Right lobe of liver (tissue), 6 donors: Measurements from ENCODE around the gene ANKRD9. TPM values are rescaled to one million over a fixed set of nuclear protein-coding genes. Genes with fewer than 3 reads are reported as not detected.

Experiments used
- ATAC-seq, 4 donors: fragments of 200-7000 bp; cut with Tn5 transposase; one replicate each; pipeline ENCODE4 v1.9.1; 2020; ENCODE audit warnings: mild to moderate bottlenecking in 4 of 4, moderate library complexity in 4 of 4
- DNase-seq, 3 donors: peaks; one replicate each; pipeline ENCODE4 v3.0.0-alpha.2; 2020
- H3K27ac ChIP-seq, 3 donors: fragments of 200-600 bp; one replicate each; pipeline ENCODE4 v1.8.0; 2022
- H3K27me3 ChIP-seq, 2 donors: fragments of 200-600 bp; one replicate each; pipeline ENCODE4 v1.8.0; 2022
- H3K36me3 ChIP-seq, 4 donors: fragments of 200-600 bp; sonication (generic) in 1 of 4; one replicate each; pipeline versions ENCODE4 v1.5.1 to v1.8.0; 2017 to 2022; ENCODE audit warnings: control low read depth in 1 of 4
- H3K4me1 ChIP-seq, 4 donors: fragments of 200-600 bp; sonication (generic) in 1 of 4; one replicate each; pipeline versions ENCODE4 v1.5.1 to v1.8.0; 2017 to 2022; ENCODE audit warnings: control low read depth in 1 of 4
- H3K4me3 ChIP-seq, 3 donors: fragments of 200-600 bp; one replicate each; pipeline ENCODE4 v1.8.0; 2022
- H3K9me3 ChIP-seq, 4 donors: fragments of 200-600 bp; sonication (generic) in 1 of 4; one replicate each; pipeline versions ENCODE4 v1.5.1 to v1.8.0; 2017 to 2022; ENCODE audit warnings: control low read depth in 1 of 4
- POLR2A ChIP-seq: fragments of 450-650 bp; IDR thresholded peaks from one replicate; pipeline ENCODE4 v1.6.1; 2017; ENCODE audit warnings: antibody characterized with exemption, mild to moderate bottlenecking
- WGBS: methylation state at CpG from one replicate; pipeline ENCODE4 v1.1.6; 2018; ENCODE audit warnings: low coverage, low lambda C conversion rate; ENCODE audit not compliant: insufficient coverage; ENCODE audit errors: missing lambda C conversion rate; 5-methylcytosine and 5-hydroxymethylcytosine counted together
- intact Hi-C, 2 donors: fragments of 100-400 bp; cut with DNase I; formaldehyde crosslinking; loops; one replicate each; pipeline versions ENCODE4 v1.11.2 to v1.14.1; 2022
- total RNA-seq, 6 experiments: library from RNA; depleted of rRNA in 2 of 6; stranded (reverse); fragments of >200 nt in 2 of 6; fragmentation: NEBNext Ultra II Directional in 3 of 6; extraction: Animal tissue kit (Norgen Biotek cat#: 25700) in 3 of 6; gene quantifications; one replicate each; pipeline versions ENCODE4 v1.1.0 to v1.2.4, GENCODE V29; 2016 to 2023
- TF ChIP-seq, protein P1 (sequence below), 4 donors: fragments of 200-600 bp in 3 of 4; fragments of 450-650 bp in 1 of 4; IDR thresholded peaks; one replicate each; pipeline versions ENCODE4 v1.5.1 to v1.8.0; 2016 to 2022; ENCODE audit warnings: antibody characterized with exemption in 4 of 4, mild to moderate bottlenecking in 2 of 4
- donor health status: DM: no; HTN: yes; CAD: no.
- donor health status: DM: no; HTN: no; CAD: no.
- donor health status: DM: no; HTN: no; CAD: no.
- donor health status: DM: no; HTN: yes; CAD: no.
- donor health status: DM: no; HTN: yes; CAD: no.

Gene ANKRD9
- total RNA-seq, 6 experiments from 2014 or later, result 7.5 to 33.8 (median 8.9) TPM

DNA sequence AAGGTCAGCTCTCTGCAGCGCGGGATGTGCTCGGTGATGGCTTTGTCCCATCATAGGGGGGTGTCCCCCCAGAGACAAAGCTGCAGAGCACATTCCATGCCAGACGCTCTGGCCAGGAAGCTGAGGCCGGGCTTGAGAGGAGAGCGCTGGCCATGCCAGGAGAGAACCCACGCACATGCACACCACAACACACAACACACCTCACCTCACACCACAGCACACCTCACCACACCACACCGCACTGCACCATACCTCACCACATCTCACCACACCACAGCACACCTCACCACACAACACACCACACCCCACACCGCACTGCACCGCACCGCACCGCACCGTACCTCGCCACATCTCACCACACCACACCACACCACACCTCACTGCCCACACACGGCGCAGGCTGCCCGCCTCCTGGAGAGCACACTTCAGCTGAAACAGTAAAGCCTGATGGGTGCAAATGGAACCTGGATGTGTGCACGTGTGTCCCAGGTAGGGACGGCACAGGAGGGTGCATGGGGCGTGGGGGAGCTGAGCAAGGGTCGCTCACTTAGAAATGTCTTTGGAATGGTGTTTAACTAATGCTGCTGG, 10.8 kb downstream of the ANKRD9 start:
- Histone ChIP-seq H3K27me3 (no peaks in the 10 kb centered on the region), H3K36me3 (peaks cover 0 to 8% (median 0%) of the 10 kb centered on the region in 4 donors), H3K9me3 (no peaks in the 10 kb centered on the region), H3K4me3 (no peak overlapping the region), H3K4me1 (no peaks in the 10 kb centered on the region), H3K27ac (no peak overlapping the region)
- DNase-seq (no peak), ATAC-seq (no peak)
- no peak for TF ChIP-seq POLR2A
- TF ChIP-seq, protein P1, sequence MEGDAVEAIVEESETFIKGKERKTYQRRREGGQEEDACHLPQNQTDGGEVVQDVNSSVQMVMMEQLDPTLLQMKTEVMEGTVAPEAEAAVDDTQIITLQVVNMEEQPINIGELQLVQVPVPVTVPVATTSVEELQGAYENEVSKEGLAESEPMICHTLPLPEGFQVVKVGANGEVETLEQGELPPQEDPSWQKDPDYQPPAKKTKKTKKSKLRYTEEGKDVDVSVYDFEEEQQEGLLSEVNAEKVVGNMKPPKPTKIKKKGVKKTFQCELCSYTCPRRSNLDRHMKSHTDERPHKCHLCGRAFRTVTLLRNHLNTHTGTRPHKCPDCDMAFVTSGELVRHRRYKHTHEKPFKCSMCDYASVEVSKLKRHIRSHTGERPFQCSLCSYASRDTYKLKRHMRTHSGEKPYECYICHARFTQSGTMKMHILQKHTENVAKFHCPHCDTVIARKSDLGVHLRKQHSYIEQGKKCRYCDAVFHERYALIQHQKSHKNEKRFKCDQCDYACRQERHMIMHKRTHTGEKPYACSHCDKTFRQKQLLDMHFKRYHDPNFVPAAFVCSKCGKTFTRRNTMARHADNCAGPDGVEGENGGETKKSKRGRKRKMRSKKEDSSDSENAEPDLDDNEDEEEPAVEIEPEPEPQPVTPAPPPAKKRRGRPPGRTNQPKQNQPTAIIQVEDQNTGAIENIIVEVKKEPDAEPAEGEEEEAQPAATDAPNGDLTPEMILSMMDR (IDR thresholded peaks at IDR 0.05), result no peak
- intact Hi-C loops, result no loop called here
- 94% methylated on average over 14 of the region's 21 CpGs for WGBS

DNA sequence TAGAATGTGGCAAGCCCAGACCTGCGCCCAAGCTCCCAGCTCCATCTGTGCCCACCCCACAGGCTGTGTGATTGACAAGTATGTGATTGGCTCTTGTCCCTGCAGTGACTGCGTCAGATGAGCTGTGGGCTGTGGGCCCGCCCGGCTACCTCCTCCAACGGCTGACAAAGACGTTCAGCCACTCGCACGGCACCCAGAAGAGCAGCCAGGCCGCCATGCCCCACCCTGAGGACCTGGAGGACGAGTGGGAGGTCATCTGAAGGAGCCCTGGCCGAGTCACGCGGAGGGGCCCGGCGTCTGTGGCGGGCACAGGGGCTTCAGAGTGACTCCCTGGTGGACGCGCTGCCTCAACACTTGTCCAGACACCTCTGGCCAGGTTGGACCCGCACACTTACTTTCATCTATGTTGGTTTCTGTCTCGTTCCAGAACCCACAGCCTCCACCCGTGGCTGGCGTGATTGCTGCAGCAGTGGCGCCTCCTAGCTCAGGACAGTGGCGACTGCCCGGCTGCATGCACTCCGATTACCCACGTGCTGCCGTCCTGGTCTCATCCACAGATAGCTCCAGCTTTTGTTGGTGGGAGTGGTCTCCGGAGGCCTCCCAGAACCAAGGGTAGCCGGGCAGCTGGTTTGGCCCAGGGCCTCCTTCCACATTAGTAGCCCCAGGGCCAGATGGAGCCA, 11.4 kb downstream of the ANKRD9 start:
- no peak overlapping the region for H3K27ac ChIP-seq
- H3K36me3 ChIP-seq, result peaks cover 0 to 8% (median 0%) of the 10 kb centered on the region in 4 donors
- H3K9me3 ChIP-seq, result no peaks in the 10 kb centered on the region
- no peak overlapping the region for H3K4me3 ChIP-seq
- H3K27me3 ChIP-seq, result no peaks in the 10 kb centered on the region
- 81% methylated on average over 4 of the region's 30 CpGs for WGBS
- no peaks in the 10 kb centered on the region for H3K4me1 ChIP-seq
- ATAC-seq, result no peak
- TF ChIP-seq, protein P1 (IDR thresholded peaks at IDR 0.05), result peak in 1 of 4 donors; percentile 6
- TF ChIP-seq POLR2A, result no peak
- intact Hi-C loops, result no loop called here
- DNase-seq, result no peak

DNA sequence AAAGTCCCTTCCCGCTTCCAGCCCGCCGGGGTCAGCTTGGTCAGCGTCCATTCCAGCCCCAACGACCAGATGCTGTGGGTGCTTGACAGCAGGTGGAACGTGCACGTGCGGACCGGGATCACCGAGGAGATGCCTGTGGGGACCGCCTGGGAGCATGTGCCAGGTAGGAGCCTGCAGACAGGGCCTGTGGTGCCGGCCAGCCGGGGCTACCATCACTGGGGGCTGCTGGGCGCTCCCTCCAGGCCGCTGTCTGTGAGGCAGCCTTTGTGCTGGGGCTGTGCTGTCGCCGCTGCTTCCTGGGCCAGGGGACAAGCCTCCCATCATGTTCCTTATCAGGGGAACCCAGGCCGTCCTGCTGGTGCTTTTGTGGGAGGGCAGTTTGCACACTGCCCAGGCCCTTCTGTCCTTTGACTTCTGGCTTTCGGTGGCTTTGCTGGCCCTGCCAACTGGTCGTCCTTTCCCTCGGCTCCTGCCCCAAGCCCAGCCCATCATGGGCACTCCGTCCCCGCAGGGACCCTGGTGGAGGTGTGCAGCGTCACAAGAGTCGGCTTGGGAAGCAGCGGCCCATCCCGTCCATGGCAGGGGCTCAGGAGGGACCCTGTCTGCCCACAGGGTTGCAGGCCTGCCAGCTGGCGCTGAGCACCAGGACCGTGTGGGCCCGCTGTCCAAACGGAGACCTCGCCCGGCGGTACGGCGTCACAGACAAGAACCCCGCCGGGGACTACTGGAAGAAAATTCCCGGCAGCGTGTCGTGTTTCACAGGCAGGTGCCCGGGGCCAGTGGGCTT, 12.4 kb downstream of the ANKRD9 start:
- WGBS, result no CpG with 5 or more reads among the region's 42 CpGs
- intact Hi-C loops, result no loop called here
- no peak overlapping the region for H3K27ac ChIP-seq
- no peak overlapping the region for H3K4me3 ChIP-seq
- peaks cover 0 to 8% (median 0%) of the 10 kb centered on the region in 4 donors for H3K36me3 ChIP-seq
- no peak for ATAC-seq
- TF ChIP-seq POLR2A, result no peak
- TF ChIP-seq, protein P1 (IDR thresholded peaks at IDR 0.05), result no peak
- no peaks in the 10 kb centered on the region for H3K9me3 ChIP-seq
- H3K4me1 ChIP-seq, result no peaks in the 10 kb centered on the region
- no peak for DNase-seq
- H3K27me3 ChIP-seq, result no peaks in the 10 kb centered on the region

DNA sequence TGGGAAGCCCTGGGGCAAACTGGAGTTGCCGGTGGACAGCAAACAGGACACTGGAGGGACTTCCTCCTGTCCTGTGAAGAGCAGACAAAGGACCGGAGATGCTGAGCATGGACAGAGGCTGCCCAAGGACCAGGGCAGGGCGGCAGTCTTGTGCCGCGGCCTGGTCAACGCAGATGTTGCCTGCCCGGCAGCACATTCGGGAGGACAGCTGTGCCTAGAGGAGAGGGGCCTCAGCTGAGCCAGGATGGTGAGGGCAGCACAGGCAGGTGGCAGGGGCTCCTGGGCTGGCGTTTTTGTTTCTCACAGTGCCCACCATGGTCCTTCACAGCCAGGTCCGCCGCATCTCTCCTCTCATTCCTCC, 13.3 kb downstream of the ANKRD9 start:
- Histone ChIP-seq H3K36me3 (peaks cover 0 to 8% (median 0%) of the 10 kb centered on the region in 4 donors), H3K4me3 (no peak overlapping the region), H3K9me3 (no peaks in the 10 kb centered on the region), H3K4me1 (no peaks in the 10 kb centered on the region), H3K27ac (no peak overlapping the region), H3K27me3 (no peaks in the 10 kb centered on the region)
- 100% methylated on average over 1 of the region's 11 CpGs for WGBS
- TF ChIP-seq, protein P1 (IDR thresholded peaks at IDR 0.05), result no peak
- no peak for TF ChIP-seq POLR2A
- intact Hi-C loops, result no loop called here
- ATAC-seq (no peak), DNase-seq (no peak)
